OCI-LY1 (cell line): ENCODE measurements around the gene ADAM19.

ENCODE experiments used
- EZH2 ChIP-seq: fragments of 200-600 bp; sonication (generic), shearing (Covaris generic); IDR thresholded peaks from 2 replicates; pipeline ENCODE4 v1.8.0; 2017; ENCODE audit warnings: borderline replicate concordance, mixed run types, mild to moderate bottlenecking, antibody characterized with exemption, low read length, moderate library complexity, mixed read lengths
- TF ChIP-seq, protein P1 (sequence below): fragments of 200-600 bp; sonication (generic), shearing (Covaris generic); IDR thresholded peaks from 2 replicates; pipeline ENCODE4 v1.5.1; 2017; ENCODE audit warnings: mild to moderate bottlenecking, antibody characterized with exemption, low read length, moderate library complexity, mixed read lengths

GRCh38 chr5:157602505-157602904 lies 26.9 kb upstream of the ADAM19 start:
- TF ChIP-seq, protein P1, sequence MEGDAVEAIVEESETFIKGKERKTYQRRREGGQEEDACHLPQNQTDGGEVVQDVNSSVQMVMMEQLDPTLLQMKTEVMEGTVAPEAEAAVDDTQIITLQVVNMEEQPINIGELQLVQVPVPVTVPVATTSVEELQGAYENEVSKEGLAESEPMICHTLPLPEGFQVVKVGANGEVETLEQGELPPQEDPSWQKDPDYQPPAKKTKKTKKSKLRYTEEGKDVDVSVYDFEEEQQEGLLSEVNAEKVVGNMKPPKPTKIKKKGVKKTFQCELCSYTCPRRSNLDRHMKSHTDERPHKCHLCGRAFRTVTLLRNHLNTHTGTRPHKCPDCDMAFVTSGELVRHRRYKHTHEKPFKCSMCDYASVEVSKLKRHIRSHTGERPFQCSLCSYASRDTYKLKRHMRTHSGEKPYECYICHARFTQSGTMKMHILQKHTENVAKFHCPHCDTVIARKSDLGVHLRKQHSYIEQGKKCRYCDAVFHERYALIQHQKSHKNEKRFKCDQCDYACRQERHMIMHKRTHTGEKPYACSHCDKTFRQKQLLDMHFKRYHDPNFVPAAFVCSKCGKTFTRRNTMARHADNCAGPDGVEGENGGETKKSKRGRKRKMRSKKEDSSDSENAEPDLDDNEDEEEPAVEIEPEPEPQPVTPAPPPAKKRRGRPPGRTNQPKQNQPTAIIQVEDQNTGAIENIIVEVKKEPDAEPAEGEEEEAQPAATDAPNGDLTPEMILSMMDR, result no peak
- no peak for TF ChIP-seq EZH2
